SK-N-SH (cell line): ENCODE results near the gene PUDP. TPM values are rescaled to one million over a fixed set of nuclear protein-coding genes. Genes with fewer than 3 reads are reported as not detected.
A peak's percentile ranks its signal among the peaks of the same experiment; 100 is the strongest.

Source experiments
- CTCF ChIA-PET: fragments of 300-600, 350-600 bp; formaldehyde crosslinking; extraction: SDS; loops from one replicate; lab custom pipeline; 2021; lab: Yijun Ruan, JAX
- POLR2A ChIA-PET: fragments of 350-600 bp; sonication (Branson Sonifier 250); formaldehyde crosslinking; extraction: SDS; loops from one replicate; lab custom pipeline; 2020; ENCODE audit warnings: antibody characterized with exemption, inconsistent platforms; lab: Yijun Ruan, JAX
- DNase-seq: peaks from one replicate; pipeline ENCODE4 v3.0.0; 2012
- H2AFZ ChIP-seq: fragments of 200-600 bp; sonication (generic); 2 replicates; pipeline ENCODE4 v1.8.1; 2016; ENCODE audit warnings: antibody characterized with exemption, mild to moderate bottlenecking, low read depth
- H3F3A ChIP-seq: fragments of 200-600 bp; sonication (generic); replicated peaks from 2 replicates; pipeline ENCODE3; 2016; ENCODE audit warnings: antibody characterized with exemption, mild to moderate bottlenecking; ENCODE audit not compliant: insufficient read depth
- H3K27ac ChIP-seq, 2 experiments: fragments of 200-500 bp in 1 of 2; fragments of 200-600 bp in 1 of 2; sonication (Bioruptor generic) in 1 of 2; sonication (generic), shearing (Covaris generic) in 1 of 2; 2 replicates each; pipeline versions ENCODE4 v1.5.1 to v1.6.1; 2014 to 2016; ENCODE audit warnings: low read depth in 2 of 2, inconsistent platforms in 1 of 2, low read length in 1 of 2, mild to moderate bottlenecking in 1 of 2, mixed read lengths in 1 of 2
- H3K27me3 ChIP-seq: fragments of 200-600 bp; sonication (generic), shearing (Covaris generic); 2 replicates; pipeline ENCODE4 v1.6.1; 2016; ENCODE audit warnings: mixed run types; ENCODE audit not compliant: insufficient read depth
- H3K36me3 ChIP-seq, 2 experiments: fragments of 200-500 bp in 1 of 2; fragments of 200-600 bp in 1 of 2; sonication (Bioruptor generic) in 1 of 2; sonication (generic) in 1 of 2; replicated peaks in 1 of 2; 2 replicates each; pipeline versions ENCODE3 to v1.5.1; 2014 to 2016; ENCODE audit warnings: low read length in 1 of 2, mild to moderate bottlenecking in 1 of 2; ENCODE audit not compliant: insufficient read depth in 2 of 2, control insufficient read depth in 1 of 2
- H3K4me1 ChIP-seq, 2 experiments: fragments of 200-500 bp in 1 of 2; fragments of 200-600 bp in 1 of 2; sonication (Bioruptor generic) in 1 of 2; sonication (generic), shearing (Covaris generic) in 1 of 2; 2 replicates each; pipeline versions ENCODE4 v1.5.1 to v1.6.1; 2014 to 2016; ENCODE audit warnings: low read depth in 1 of 2, low read length in 1 of 2, mixed run types in 1 of 2; ENCODE audit not compliant: insufficient read depth in 2 of 2, control insufficient read depth in 1 of 2
- H3K4me2 ChIP-seq: fragments of 200-600 bp; sonication (generic), shearing (Covaris generic); 2 replicates; pipeline ENCODE4 v1.6.1; 2017; ENCODE audit warnings: mixed run types
- H3K4me3 ChIP-seq, 2 experiments: fragments of 200-500 bp in 1 of 2; fragments of 200-600 bp in 1 of 2; sonication (Bioruptor generic) in 1 of 2; sonication (generic), shearing (Covaris generic) in 1 of 2; 2 replicates each; pipeline versions ENCODE4 v1.5.1 to v1.8.1; 2014 to 2016; ENCODE audit warnings: low read depth in 2 of 2, inconsistent platforms in 1 of 2, low read length in 1 of 2, mild to moderate bottlenecking in 1 of 2, mixed read lengths in 1 of 2, moderate library complexity in 1 of 2
- H3K79me2 ChIP-seq: fragments of 200-600 bp; sonication (generic); 2 replicates; pipeline ENCODE4 v1.8.1; 2017; ENCODE audit warnings: mild to moderate bottlenecking; ENCODE audit not compliant: insufficient read depth
- H3K9ac ChIP-seq: fragments of 200-600 bp; sonication (generic); 2 replicates; pipeline ENCODE4 v1.6.1; 2017; ENCODE audit warnings: mixed run types
- H3K9me2 ChIP-seq: fragments of 200-600 bp; sonication (generic); 2 replicates; pipeline ENCODE4 v1.6.1; 2017; ENCODE audit warnings: mixed run types
- H3K9me3 ChIP-seq: fragments of 200-600 bp; sonication (generic); 2 replicates; pipeline ENCODE4 v1.6.1; 2017; ENCODE audit warnings: mixed run types, mild to moderate bottlenecking, moderate library complexity
- H4K20me1 ChIP-seq: fragments of 200-600 bp; sonication (generic); 2 replicates; pipeline ENCODE4 v1.6.1; 2017; ENCODE audit warnings: mild to moderate bottlenecking, mixed run types; ENCODE audit not compliant: insufficient read depth
- CTCF ChIP-seq: fragments of 200-600 bp; sonication (generic); IDR thresholded peaks from 2 replicates; pipeline ENCODE4 v1.6.1; 2017; ENCODE audit warnings: antibody characterized with exemption, mild to moderate bottlenecking, moderate library complexity
- EZH2phosphoT487 ChIP-seq: fragments of 200-600 bp; sonication (generic); IDR thresholded peaks from 2 replicates; pipeline ENCODE4 v1.6.1; 2017; ENCODE audit warnings: low read depth, mixed run types, mild to moderate bottlenecking, antibody characterized with exemption, moderate library complexity, borderline replicate concordance
- FOXJ3 ChIP-seq: sonication (generic); formaldehyde crosslinking; IDR thresholded peaks from 2 replicates; pipeline ENCODE4 v1.5.1; 2020; ENCODE audit warnings: mild to moderate bottlenecking, missing genetic modification reagents
- GABPA ChIP-seq: IDR thresholded peaks from 2 replicates; pipeline ENCODE4 v1.4.0; 2012; ENCODE audit warnings: low read depth, mild to moderate bottlenecking
- GATA2 ChIP-seq: sonication (generic); formaldehyde crosslinking; IDR thresholded peaks from 2 replicates; pipeline ENCODE4 v1.5.0; 2020; ENCODE audit warnings: mild to moderate bottlenecking, missing genetic modification reagents
- IRF3 ChIP-seq: fragments of 150-350 bp; IDR thresholded peaks from 2 replicates; pipeline ENCODE4 v1.6.1; 2016; ENCODE audit warnings: mild to moderate bottlenecking, low read depth, low read length
- JUND ChIP-seq: IDR thresholded peaks from 2 replicates; pipeline ENCODE4 v1.4.0; 2012
- MXI1 ChIP-seq: IDR thresholded peaks from 2 replicates; pipeline ENCODE4 v1.6.1; 2012; ENCODE audit warnings: mild to moderate bottlenecking, low read depth, low read length, improper control_type of control experiment
- PBX3 ChIP-seq: IDR thresholded peaks from 2 replicates; pipeline ENCODE4; 2012
- POLR2AphosphoS5 ChIP-seq: IDR thresholded peaks from 2 replicates; pipeline ENCODE4 v1.6.1; 2012; ENCODE audit warnings: low read depth, low read length
- RAD21 ChIP-seq: IDR thresholded peaks from 2 replicates; pipeline ENCODE4 v1.6.1; 2012; ENCODE audit warnings: mild to moderate bottlenecking, low read length
- RFX5 ChIP-seq: IDR thresholded peaks from 2 replicates; pipeline ENCODE4 v1.6.1; 2012; ENCODE audit warnings: mild to moderate bottlenecking, improper control_type of control experiment, low read length
- SMC3 ChIP-seq: IDR thresholded peaks from 2 replicates; pipeline ENCODE4 v1.6.1; 2012; ENCODE audit warnings: low read depth, low read length, improper control_type of control experiment
- TAF1 ChIP-seq: IDR thresholded peaks from 2 replicates; pipeline ENCODE4 v1.6.1; 2012; ENCODE audit warnings: low read depth, mild to moderate bottlenecking, low read length, moderate library complexity, borderline replicate concordance
- YY1 ChIP-seq: IDR thresholded peaks from 2 replicates; pipeline ENCODE4 v1.4.0; 2012; ENCODE audit warnings: low read depth, mild to moderate bottlenecking
- whole genome bisulfite sequencing: methylation state at CpG from one replicate; pipeline ENCODE4 v1.1.6; 2017; ENCODE audit warnings: low lambda C conversion rate; 5-methylcytosine and 5-hydroxymethylcytosine counted together
- polyA plus RNA-seq, 3 experiments: library from polyadenylated mRNA; depleted of rRNA; stranded (reverse); fragments of >200 nt; gene quantifications; 2 replicates each; pipeline ENCODE4 v1.2.3, GENCODE V29; 2012

The PUDP gene
- polyA plus RNA-seq, 1 of the 3 experiments (the other 2 are of a cell fraction): 23.0 TPM

- whole genome bisulfite sequencing: 77% methylated on average over 10 of the region's 10 CpGs
- CTCF ChIA-PET: no interaction called here
These were observed 79.0 kb downstream of the PUDP start for GRCh38 chrX:7068939-7069367.

GRCh38 chrX:7067256-7067655 is 80.7 kb downstream of the PUDP start:
- no peak overlapping the region for H3K9ac ChIP-seq
- WGBS: 99% methylated on average over 5 of the region's 7 CpGs
- no peak for DNase-seq
- no peaks in the 10 kb centered on the region for H3F3A ChIP-seq
- no peaks in the 10 kb centered on the region for H3K9me2 ChIP-seq
- H3K27ac ChIP-seq: no peak overlapping the region
- no peak overlapping the region for H3K4me3 ChIP-seq
- H3K27me3 ChIP-seq: no peaks in the 10 kb centered on the region
- H4K20me1 ChIP-seq: no peaks in the 10 kb centered on the region; the same call in 1 of the 2 replicates
- peaks cover 0 to 14% of the 10 kb centered on the region in 2 experiments; a peak in 1 of 4 replicates for H3K4me1 ChIP-seq
- CTCF ChIA-PET: interaction anchor here (1.4 kb wide), 1 partner anchor 9 kb away, joined by 3 read pairs; no protein-coding TSS in a partner anchor
- no peaks in the 10 kb centered on the region for H3K9me3 ChIP-seq
- no peak overlapping the region for H3K4me2 ChIP-seq
- H2AFZ ChIP-seq: no peak overlapping the region
- H3K79me2 ChIP-seq: no peaks in the 10 kb centered on the region
- peaks cover 0 to 2% of the 10 kb centered on the region in 2 experiments for H3K36me3 ChIP-seq
- TF ChIP-seq YY1: no peak
- TF ChIP-seq RFX5: no peak
- no peak for TF ChIP-seq PBX3
- POLR2A ChIA-PET: no interaction called here

More at GRCh38 chrX:7068939-7069367, 79.0 kb downstream of the PUDP start:
- no peaks in the 10 kb centered on the region for H3F3A ChIP-seq
- H3K27me3 ChIP-seq: no peaks in the 10 kb centered on the region
- H3K27ac ChIP-seq: no peak overlapping the region
- H3K4me2 ChIP-seq: no peak overlapping the region
- H2AFZ ChIP-seq: no peak overlapping the region
- H3K9me2 ChIP-seq: no peaks in the 10 kb centered on the region
- no peaks in the 10 kb centered on the region for H3K9me3 ChIP-seq
- no peaks in the 10 kb centered on the region; the same call in 1 of the 2 replicates for H4K20me1 ChIP-seq
- peaks cover 0 to 14% of the 10 kb centered on the region in 2 experiments; a peak in 1 of 4 replicates for H3K4me1 ChIP-seq
- peaks cover 0 to 2% of the 10 kb centered on the region in 2 experiments for H3K36me3 ChIP-seq
- no peak overlapping the region for H3K4me3 ChIP-seq
- no peaks in the 10 kb centered on the region for H3K79me2 ChIP-seq
- DNase-seq: peak; percentile 65
- POLR2A ChIA-PET: no interaction called here
- no peak overlapping the region for H3K9ac ChIP-seq
- TF ChIP-seq RAD21 (peak; percentile 55), SMC3 (peak; percentile 33), POLR2AphosphoS5 (no peak), CTCF (peak; percentile 40), GATA2 (CRISPR knock-in tag) (0 out of 2 replicates have a peak, but pooled peaks have one; percentile 4)

- Histone ChIP-seq H3F3A (no peaks in the 10 kb centered on the region), H3K4me3 (no peak overlapping the region), H3K36me3 (peaks cover 0 to 2% of the 10 kb centered on the region in 2 experiments), H4K20me1 (no peaks in the 10 kb centered on the region; the same call in 1 of the 2 replicates), H3K9ac (no peak overlapping the region), H3K4me1 (peaks cover 0 to 14% of the 10 kb centered on the region in 2 experiments; a peak in 1 of 4 replicates), H3K27me3 (no peaks in the 10 kb centered on the region), H2AFZ (no peak overlapping the region), H3K79me2 (no peaks in the 10 kb centered on the region), H3K9me2 (no peaks in the 10 kb centered on the region), H3K9me3 (no peaks in the 10 kb centered on the region), H3K27ac (no peak overlapping the region), H3K4me2 (no peak overlapping the region)
- WGBS: 90% methylated on average over 8 of the region's 8 CpGs
- CTCF ChIA-PET: no interaction called here
- no peak for DNase-seq
- POLR2A ChIA-PET: no interaction called here
- TF ChIP-seq POLR2AphosphoS5: no peak
- no peak for TF ChIP-seq MXI1
- TF ChIP-seq IRF3: no peak
- TF ChIP-seq JUND: no peak
- TF ChIP-seq TAF1: no peak
- no peak for TF ChIP-seq EZH2phosphoT487
- TF ChIP-seq PBX3: no peak
- no peak for TF ChIP-seq GABPA
- no peak for TF ChIP-seq FOXJ3 (CRISPR knock-in tag)
These were observed 82.5 kb downstream of the PUDP start for GRCh38 chrX:7065473-7065872.
